Right renal cortex interstitium (tissue), 3 donors: ENCODE results near the gene IQGAP1. TPM values are rescaled to one million over a fixed set of nuclear protein-coding genes. Genes with fewer than 3 reads are reported as not detected.
A peak's percentile ranks its signal among the peaks of the same experiment; 100 is the strongest.
"Not testable (repeated sequence)": the region's sequence is repeated elsewhere in the genome, so short reads cannot be mapped to it uniquely, and the experiment has no call there.

Experiments
- DNase-seq, 3 donors: peaks; one replicate each; pipeline ENCODE4 v3.0.0-alpha.2; 2013; ENCODE audit warnings: low read depth in 3 of 3, low spot score in 2 of 3
- polyA plus RNA-seq, 3 donors: library from polyadenylated mRNA; unstranded; fragments of 120-200 nt; gene quantifications; one replicate each; pipeline ENCODE4 v1.2.1, GENCODE V29; 2013; ENCODE audit not compliant: insufficient read length in 3 of 3

IQGAP1 gene
- polyA plus RNA-seq, 3 donors, result 179 to 208 (median 195) TPM

GRCh38 chr15:90478846-90479481, 90.9 kb downstream of the IQGAP1 start:
- no peak for DNase-seq

GRCh38 chr15:90479656-90480055, 91.6 kb downstream of the IQGAP1 start:
- DNase-seq, result no peak

GRCh38 chr15:90481023-90481422, 93.0 kb downstream of the IQGAP1 start:
- no peak for DNase-seq

- DNase-seq, result peak; percentile 41 to 49 (median 45)
These were observed 94.3 kb downstream of the IQGAP1 start for GRCh38 chr15:90482124-90483011.

- DNase-seq, result no peak
These were observed 94.9 kb downstream of the IQGAP1 start for GRCh38 chr15:90483012-90483307.

GRCh38 chr15:90483637-90484036, 95.6 kb downstream of the IQGAP1 start:
- DNase-seq, result no peak

DNA sequence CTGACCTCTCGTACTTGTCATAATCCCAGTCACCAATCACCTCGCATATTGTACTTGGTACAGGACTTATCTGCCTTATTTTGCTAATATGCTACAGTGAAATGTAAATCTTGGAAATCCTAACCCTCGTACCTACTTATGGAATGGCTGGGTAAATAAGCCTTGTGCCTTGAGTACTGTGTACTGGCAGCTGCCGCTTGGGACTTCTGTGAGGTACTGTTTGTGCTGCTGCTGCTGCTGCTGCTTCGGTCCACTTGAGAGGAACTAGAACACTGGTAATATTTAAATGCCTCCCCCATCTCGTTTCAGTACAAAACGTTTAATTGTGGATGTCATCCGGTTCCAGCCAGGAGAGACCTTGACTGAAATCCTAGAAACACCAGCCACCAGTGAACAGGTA, 99.1 kb downstream of the IQGAP1 start:
- no peak for DNase-seq

DNA sequence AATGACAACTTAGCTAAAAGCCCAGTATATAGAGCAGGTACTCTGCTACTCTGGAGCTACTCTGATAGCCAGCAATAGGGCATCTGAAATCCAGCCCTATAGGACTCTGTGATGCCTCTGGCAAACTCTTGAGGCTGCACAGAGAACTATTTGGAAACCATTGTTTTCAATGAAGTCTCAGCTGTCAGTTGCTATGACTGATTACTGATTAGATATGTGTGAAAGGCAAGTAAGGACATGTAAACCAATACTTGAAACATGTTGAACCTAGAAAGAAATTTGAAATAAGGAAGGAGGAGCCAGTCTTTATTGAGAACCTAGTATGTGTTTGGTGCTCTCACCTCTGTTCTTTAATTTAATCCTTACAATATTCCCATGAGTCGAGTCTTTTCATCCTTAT, 101.5 kb downstream of the IQGAP1 start:
- DNase-seq, result no peak

DNA sequence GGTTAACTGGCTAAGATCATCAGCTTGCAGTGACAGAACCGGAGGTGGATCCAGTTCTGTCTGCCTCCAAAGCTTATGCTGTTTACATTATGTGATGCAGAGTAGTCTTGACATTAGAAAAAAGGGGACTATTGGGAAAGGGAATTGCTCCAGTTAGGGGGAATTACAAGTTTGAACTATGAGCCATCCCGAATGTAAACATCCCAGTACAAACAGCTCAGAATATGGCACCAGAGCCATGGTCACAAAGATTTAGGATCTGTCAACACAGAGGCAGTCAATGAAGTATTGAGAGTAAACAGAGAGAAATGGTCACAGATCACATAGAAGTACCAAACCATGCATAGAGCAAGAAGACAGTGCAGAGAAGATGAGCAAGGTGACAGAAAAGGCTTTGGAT, 101.9 kb downstream of the IQGAP1 start:
- DNase-seq, result no peak

DNA sequence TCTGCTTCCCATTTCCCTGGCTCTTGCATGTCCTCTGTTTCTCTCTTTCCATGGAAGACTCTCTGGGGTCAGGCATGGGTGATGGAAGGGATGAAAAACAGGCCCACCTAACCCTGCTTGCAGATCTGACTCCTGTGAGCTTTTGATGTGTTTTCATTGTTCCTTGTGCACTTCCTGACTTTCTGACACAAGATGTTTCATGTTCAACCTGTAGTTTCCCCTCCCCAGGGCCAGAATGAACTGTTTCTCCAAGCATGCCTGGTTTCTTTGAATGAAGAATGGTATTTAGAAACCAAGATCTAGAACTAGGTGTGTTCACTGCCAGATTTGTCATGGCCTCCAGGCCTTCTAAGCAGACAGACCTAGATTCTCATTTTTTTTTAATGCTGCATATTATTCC, 105.6 kb downstream of the IQGAP1 start:
- DNase-seq, result no peak

GRCh38 chr15:90495067-90495466, 107.0 kb downstream of the IQGAP1 start:
- no peak for DNase-seq

GRCh38 chr15:90496791-90497190, 108.7 kb downstream of the IQGAP1 start:
- no peak for DNase-seq

DNA sequence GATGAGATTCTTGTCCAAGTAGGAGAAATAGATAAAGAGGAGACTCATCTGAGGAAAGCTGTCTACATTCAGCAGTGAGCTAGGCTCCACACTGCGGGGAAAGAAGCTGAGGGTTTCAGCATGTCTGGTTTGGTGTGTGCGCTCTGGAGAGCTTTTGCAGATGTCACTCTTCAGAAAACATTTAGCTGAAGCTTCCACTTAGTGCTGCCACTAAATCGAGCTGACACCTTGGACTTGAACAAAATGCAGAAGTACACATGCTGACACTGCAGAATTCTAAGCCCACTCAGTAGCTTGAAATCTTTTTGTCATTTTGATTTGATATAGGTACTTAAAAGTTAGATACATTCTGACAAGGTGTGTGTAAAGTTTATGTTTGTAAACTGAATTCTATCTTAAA, 109.3 kb downstream of the IQGAP1 start:
- DNase-seq, result no peak

- DNase-seq, result no peak
These were observed 109.9 kb downstream of the IQGAP1 start for GRCh38 chr15:90497912-90498311.

- no peak for DNase-seq
These were observed 112.1 kb downstream of the IQGAP1 start for GRCh38 chr15:90500171-90500570.

DNA sequence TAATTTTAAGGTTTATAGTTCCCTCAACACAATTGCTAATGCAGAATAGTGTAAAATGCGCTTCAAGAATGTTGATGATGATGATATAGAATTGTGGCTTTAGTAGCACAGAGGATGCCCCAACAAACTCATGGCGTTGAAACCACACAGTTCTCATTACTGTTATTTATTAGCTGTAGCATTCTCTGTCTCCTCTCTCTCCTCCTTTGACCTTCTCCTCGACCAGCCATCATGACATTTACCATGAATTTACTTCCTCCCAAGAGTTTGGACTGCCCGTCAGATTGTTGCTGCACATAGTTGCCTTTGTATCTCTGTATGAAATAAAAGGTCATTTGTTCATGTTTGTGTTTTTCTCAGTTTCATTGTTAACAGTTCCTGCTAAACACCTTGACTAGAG, 113.9 kb downstream of the IQGAP1 start:
- DNase-seq, result no peak

- DNase-seq, result not testable (repeated sequence)
These were observed 122.7 kb downstream of the IQGAP1 start for GRCh38 chr15:90510781-90511180.

GRCh38 chr15:90511211-90511618, 123.2 kb downstream of the IQGAP1 start:
- not testable (repeated sequence) for DNase-seq

- DNase-seq, result no peak
These were observed 124.2 kb downstream of the IQGAP1 start for GRCh38 chr15:90512276-90512675.

DNA sequence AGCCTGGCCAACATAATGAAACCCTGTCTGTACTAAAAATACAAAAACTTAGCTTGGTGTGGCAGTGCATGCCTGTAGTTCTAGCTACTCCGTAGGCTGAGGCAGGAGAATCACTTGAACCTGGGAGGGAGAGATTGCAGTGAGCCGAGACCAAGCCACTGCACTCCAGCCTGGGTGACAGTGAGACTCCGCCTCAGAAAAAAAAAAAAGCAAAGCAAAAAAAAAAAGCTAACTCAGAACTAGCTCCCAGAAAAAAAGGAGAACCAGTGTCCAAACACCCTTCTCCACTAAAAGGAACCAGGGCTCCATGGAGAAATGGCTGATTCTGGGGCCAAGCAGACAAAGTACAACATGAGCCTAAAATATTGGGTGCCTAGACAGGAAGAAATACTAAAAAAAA, 124.9 kb downstream of the IQGAP1 start:
- no peak for DNase-seq

DNA sequence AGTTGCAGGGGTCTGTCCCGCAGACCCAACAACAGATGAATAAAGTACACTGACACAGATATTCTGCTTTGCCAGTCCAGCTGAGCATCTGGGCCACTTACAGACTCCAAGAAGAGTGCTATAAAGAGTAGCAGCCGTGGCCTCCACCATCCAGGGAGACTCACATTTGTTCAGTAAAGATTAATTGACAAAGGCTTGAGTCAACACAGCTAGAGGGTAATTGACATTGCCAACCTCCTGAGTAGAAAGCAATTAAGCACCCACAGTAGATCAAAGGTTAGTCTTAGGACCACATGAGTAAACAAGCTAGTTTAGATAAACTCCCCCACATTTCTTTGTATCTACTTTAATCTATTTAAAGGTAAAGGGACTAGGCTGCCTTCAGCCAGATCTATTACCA, 125.4 kb downstream of the IQGAP1 start:
- DNase-seq, result no peak

GRCh38 chr15:90513893-90514292, 125.9 kb downstream of the IQGAP1 start:
- not testable (repeated sequence) for DNase-seq
